ENCODE measurements around the gene OGFOD1. TPM values are rescaled to one million over a fixed set of nuclear protein-coding genes. Genes with fewer than 3 reads are reported as not detected.

The OGFOD1 gene
- total and polyA plus RNA-seq, 12 donors: 8.9 to 41.0 (median 35.8) TPM

DNA sequence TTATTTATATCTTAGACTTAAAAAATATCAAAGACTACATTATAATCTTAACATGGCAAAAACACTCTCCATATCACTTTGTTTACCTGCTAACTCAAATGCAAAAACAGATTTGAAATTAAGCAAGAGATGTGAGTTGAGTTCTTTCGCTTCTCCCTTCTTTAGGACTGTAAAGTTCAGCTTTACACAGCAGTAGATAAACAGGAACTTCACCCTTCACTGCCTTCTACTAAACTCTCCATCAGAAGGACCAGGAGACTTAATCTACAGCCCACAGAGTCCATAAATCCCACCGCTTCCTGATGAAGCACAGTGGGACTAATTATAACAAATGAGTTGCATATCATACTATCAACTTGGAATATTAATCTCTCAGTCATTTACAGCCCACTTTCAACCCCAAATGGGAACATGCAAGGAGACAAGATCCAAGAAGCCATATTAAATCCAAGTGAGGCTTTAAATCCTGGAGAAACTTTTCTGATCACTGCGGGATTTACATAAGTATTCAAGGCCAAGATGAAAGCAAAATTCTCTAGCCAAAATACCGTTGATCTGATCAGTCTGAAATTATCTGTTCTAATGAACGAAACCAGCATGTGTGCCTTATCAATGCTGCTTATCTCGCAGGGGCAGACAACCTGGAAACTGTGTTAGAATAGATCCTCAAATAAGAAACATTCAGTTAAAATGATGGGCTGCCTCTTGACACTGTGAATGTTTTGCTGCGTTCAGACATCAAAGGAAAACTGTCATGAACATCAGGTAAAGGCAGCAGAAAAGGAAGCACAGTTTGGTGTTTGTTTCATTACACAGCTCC, 27.6 kb upstream of the OGFOD1 start:
- ATAC-seq (peak in 1 of 8 donors; percentile 16), DNase-seq (no peak)
- Histone ChIP-seq H3K4me1 (peaks cover 3 to 50% (median 29%) of the 10 kb centered on the region in 9 donors), H3K27ac (peak overlapping the region in 7 of 10 donors; percentile 83 to 91 (median 88)), H3K4me3 (peak overlapping the region; percentile 37 to 89 (median 79)), H3K27me3 (no peaks in the 10 kb centered on the region), H3K36me3 (peaks cover 0 to 3% (median 0%) of the 10 kb centered on the region in 9 donors), H3K9me3 (no peaks in the 10 kb centered on the region)
- TF ChIP-seq CTCF (IDR thresholded peaks at IDR 0.05): no peak
- intact Hi-C loops (cut with DNase I): loop anchor here in 1 of 10 donors (2.0 kb wide), 1 partner anchor 27 kb away; the partner anchor contains the start of genes NUDT21 and OGFOD1
- 27 to 29% methylated on average over 7 of the region's 7 CpGs for WGBS, 2 donors

DNA sequence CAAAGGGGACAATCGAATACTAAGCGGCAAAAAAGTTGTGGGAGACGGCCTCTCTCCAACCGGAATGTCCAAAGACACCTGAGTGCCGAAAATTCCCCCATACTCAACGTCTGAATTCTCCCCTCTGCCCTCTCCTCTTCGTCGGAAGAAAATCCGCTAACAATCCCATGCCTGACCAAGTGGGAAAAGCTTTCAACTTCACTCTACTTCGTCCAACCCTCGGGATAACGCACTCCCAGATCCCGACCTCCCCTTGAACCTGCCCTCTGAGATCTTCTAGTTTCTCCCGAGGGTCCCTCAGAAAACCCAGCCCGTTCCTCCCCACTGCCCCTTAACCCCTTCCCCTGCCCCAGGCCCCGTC, 27.0 kb upstream of the OGFOD1 start:
- Histone ChIP-seq H3K4me3 (peak overlapping the region; percentile 37 to 89 (median 79)), H3K27ac (peak overlapping the region in 9 of 10 donors; percentile 83 to 91 (median 90)), H3K4me1 (peaks cover 3 to 50% (median 29%) of the 10 kb centered on the region in 9 donors), H3K36me3 (peaks cover 0 to 5% (median 0%) of the 10 kb centered on the region in 9 donors), H3K27me3 (no peaks in the 10 kb centered on the region), H3K9me3 (no peaks in the 10 kb centered on the region)
- peak in 1 of 2 donors; percentile 9 for DNase-seq
- peak in 4 of 8 donors; percentile 4 to 21 (median 13) for ATAC-seq
- intact Hi-C loops (cut with DNase I): loop anchor here in 1 of 10 donors (2.0 kb wide), 1 partner anchor 26 kb away; the partner anchor contains the start of genes NUDT21 and OGFOD1
- 1% methylated on average over 16 of the region's 16 CpGs for WGBS, 2 donors
- no peak for TF ChIP-seq CTCF (IDR thresholded peaks at IDR 0.05)

- H3K4me1 ChIP-seq: peaks cover 3 to 46% (median 27%) of the 10 kb centered on the region in 9 donors
- WGBS, 2 donors: 0 to 1% methylated on average over 63 to 79 of the region's 79 CpGs
- intact Hi-C loops (cut with DNase I): loop anchor here in 2 of 10 donors (1.0 to 2.0 kb wide), 2 partner anchors 26 to 27 kb away; partner anchors contain the start of genes NUDT21 (in 1 of the 2) and OGFOD1 (in 1 of the 2)
These were observed 26.4 kb upstream of the OGFOD1 start for GRCh38 chr16:56424791-56425438.

More at GRCh38 chr16:56424791-56425438, 26.4 kb upstream of the OGFOD1 start:
- Histone ChIP-seq H3K27ac (peak overlapping the region; percentile 41 to 91 (median 89)), H3K27me3 (no peaks in the 10 kb centered on the region), H3K4me3 (peak overlapping the region; percentile 37 to 89 (median 79)), H3K36me3 (peaks cover 0 to 10% (median 0%) of the 10 kb centered on the region in 9 donors), H3K9me3 (no peaks in the 10 kb centered on the region)
- no peak for TF ChIP-seq CTCF (IDR thresholded peaks at IDR 0.05)
- ATAC-seq (peak; percentile 32 to 71 (median 42)), DNase-seq (peak; percentile 17 to 37)
